GM12878 (cell line): ENCODE data around the gene NRG2. TPM values are rescaled to one million over a fixed set of nuclear protein-coding genes. Genes with fewer than 3 reads are reported as not detected.

Experiments used
- ATF2 ChIP-seq: IDR thresholded peaks from 2 replicates; pipeline ENCODE4 v1.6.1; 2012; ENCODE audit warnings: low read length, inconsistent platforms
- BCL11A ChIP-seq: IDR thresholded peaks from 2 replicates; pipeline ENCODE4 v1.6.1; 2011; ENCODE audit warnings: low read depth, low read length
- BMI1 ChIP-seq: fragments of 450-650 bp; IDR thresholded peaks from 2 replicates; pipeline ENCODE4 v1.6.1; 2016; ENCODE audit warnings: mild to moderate bottlenecking, moderate library complexity, borderline replicate concordance
- EED ChIP-seq: sonication (generic); IDR thresholded peaks from 2 replicates; pipeline ENCODE4 v1.6.1; 2016; ENCODE audit warnings: antibody characterized with exemption, low read depth
- EP300 ChIP-seq, 2 experiments: fragments of 150-350 bp in 1 of 2; IDR thresholded peaks; 2 replicates each; pipeline ENCODE4 v1.6.1; 2011 to 2012; ENCODE audit warnings: low read depth in 2 of 2, low read length in 2 of 2, borderline replicate concordance in 1 of 2, improper control_type of control experiment in 1 of 2, inconsistent platforms in 1 of 2; ENCODE audit not compliant: control insufficient read depth in 1 of 2
- KAT2A ChIP-seq: conservative IDR thresholded peaks from 2 replicates; pipeline ENCODE4 v1.6.1; 2011; ENCODE audit warnings: low read depth, low read length; ENCODE audit not compliant: control insufficient read depth
- KLF5 ChIP-seq: fragments of 450-650 bp; IDR thresholded peaks from 2 replicates; pipeline ENCODE4 v1.6.1; 2014; ENCODE audit warnings: mild to moderate bottlenecking; ENCODE audit not compliant: partially characterized antibody
- MEF2B ChIP-seq: fragments of 450-650 bp; IDR thresholded peaks from 2 replicates; pipeline ENCODE4 v1.6.1; 2018; ENCODE audit warnings: mild to moderate bottlenecking, moderate library complexity; ENCODE audit not compliant: partially characterized antibody, poor library complexity, severe bottlenecking
- MTA2 ChIP-seq: fragments of 450-650 bp; IDR thresholded peaks from 2 replicates; pipeline ENCODE4 v1.6.1; 2016; ENCODE audit warnings: low read depth, mild to moderate bottlenecking, moderate library complexity
- MXI1 ChIP-seq: fragments of 150-350 bp; IDR thresholded peaks from 2 replicates; pipeline ENCODE4 v1.6.1; 2011; ENCODE audit warnings: low read depth, mild to moderate bottlenecking, inconsistent platforms, low read length, improper control_type of control experiment
- NR2C2 ChIP-seq: IDR thresholded peaks from 2 replicates; pipeline ENCODE4 v1.6.1; 2011; ENCODE audit warnings: borderline replicate concordance, low read depth; ENCODE audit not compliant: control insufficient read depth, insufficient read length
- PAX8 ChIP-seq: fragments of 450-650 bp; IDR thresholded peaks from 2 replicates; pipeline ENCODE4 v1.6.1; 2017; ENCODE audit warnings: mild to moderate bottlenecking, moderate library complexity
- PBX3 ChIP-seq: IDR thresholded peaks from 2 replicates; pipeline ENCODE4 v1.6.1; 2011; ENCODE audit warnings: mild to moderate bottlenecking, low read depth, low read length, moderate library complexity; ENCODE audit not compliant: insufficient replicate concordance
- POU2F2 ChIP-seq: IDR thresholded peaks from 3 replicates; pipeline ENCODE4 v1.6.1; 2011; ENCODE audit warnings: low read depth, mild to moderate bottlenecking, low read length, borderline replicate concordance
- RUNX3 ChIP-seq: IDR thresholded peaks from 2 replicates; pipeline ENCODE4 v1.6.1; 2012; ENCODE audit warnings: low read length, inconsistent platforms
- SIN3A ChIP-seq: IDR thresholded peaks from 2 replicates; pipeline ENCODE4 v1.6.1; 2012; ENCODE audit warnings: low read depth, low read length, improper control_type of control experiment
- SMAD1 ChIP-seq: fragments of 450-650 bp; IDR thresholded peaks from 2 replicates; pipeline ENCODE4 v1.6.1; 2018; ENCODE audit warnings: mild to moderate bottlenecking, low read depth; ENCODE audit not compliant: partially characterized antibody
- TARDBP ChIP-seq: IDR thresholded peaks from 2 replicates; pipeline ENCODE4 v1.6.1; 2016; ENCODE audit warnings: borderline replicate concordance
- TCF3 ChIP-seq: IDR thresholded peaks from 2 replicates; pipeline ENCODE4 v1.6.1; 2012; ENCODE audit warnings: low read depth, mild to moderate bottlenecking, low read length, borderline replicate concordance; ENCODE audit not compliant: insufficient read depth
- USF1 ChIP-seq: IDR thresholded peaks from 2 replicates; pipeline ENCODE4 v1.6.1; 2011; ENCODE audit warnings: borderline replicate concordance, low read depth, mild to moderate bottlenecking, moderate library complexity, mixed read lengths, low read length; ENCODE audit not compliant: insufficient read depth; ENCODE audit errors: extremely low read length
- polyA plus RNA-seq, 11 experiments: library from polyadenylated mRNA; depleted of rRNA in 4 of 11; unstranded in 6 of 11; stranded (reverse) in 5 of 11; fragments of >200 nt; fragmentation: Nextera tagmentation in 4 of 11; fragmentation: Illumina TruSeq in 1 of 11; extraction: Ambion mirVana in 4 of 11; extraction: Trizol in 1 of 11; gene quantifications; 1 replicate in 1 of 11; 2 replicates in 10 of 11; pipeline versions ENCODE4 v1.2.1 to v1.2.3, GENCODE V29; 2011 to 2016; ENCODE audit warnings: inconsistent platforms in 2 of 11, missing spikeins in 2 of 11, low read depth in 1 of 11
- total RNA-seq, 4 experiments: library from RNA; depleted of rRNA in 3 of 4; stranded (reverse); fragments of >200 nt in 3 of 4; fragmentation: Illumina TruSeq in 1 of 4; extraction: Trizol in 1 of 4; gene quantifications; 2 replicates each; pipeline versions ENCODE4 v1.2.1 to v1.2.3, GENCODE V29; 2013 to 2021

NRG2 gene
- total and polyA plus RNA-seq, 10 of the 15 experiments (the other 5 are each of a cell fraction or from before 2014, with no cell fraction given): 0.10 to 21.7 (median 9.6) TPM

GRCh38 chr5:140038373-140038957, 4.6 kb downstream of the NRG2 start (continued):
- TF ChIP-seq EED (peak; percentile 51; the same call in 1 of the 2 replicates), MTA2 (peak; percentile 76), USF1 (no peak), RUNX3 (peak; percentile 20; the same call in 1 of the 2 replicates), SIN3A (0 out of 2 replicates have a peak, but pooled peaks have one; percentile 58), NR2C2 (no peak), MEF2B (no peak), ATF2 (peak; percentile 22; the same call in 1 of the 2 replicates), BCL11A (no peak), POU2F2 (no peak), PAX8 (no peak), BMI1 (peak; percentile 67; the same call in 1 of the 2 replicates), MXI1 (no peak; the same call in 1 of the 2 replicates), PBX3 (peak; percentile 30), KAT2A (no peak), SMAD1 (no peak), KLF5 (no peak), EP300 (IDR thresholded peaks at IDR 0.05; ENCODE audit: borderline replicate concordance in 1 of 2, control insufficient read depth in 1 of 2, low read depth in 2 of 2, low read length in 2 of 2) (0 out of 4 replicates have a peak, but pooled peaks of 1 of the 2 experiments have one; percentile 29), TARDBP (no peak), TCF3 (peak; percentile 44; the same call in 1 of the 2 replicates)
